ENCODE measurements around the gene MACROD2.

MACROD2 gene

GRCh38 chr20:15814911-15815310 is 1819.6 kb downstream of the MACROD2 start:
- no peak for TF ChIP-seq CTCF (IDR thresholded peaks at IDR 0.05; ENCODE audit: control insufficient read depth, insufficient read depth, low read depth, low read length, missing control alignments)
- no peak overlapping the region for H3K4me3 ChIP-seq (ENCODE audit: control insufficient read depth, low read depth, low read length)
- no peak for DNase-seq (ENCODE audit: low read depth)

- H3K4me3 ChIP-seq (ENCODE audit: control insufficient read depth, low read depth, low read length) = no peak overlapping the region
- TF ChIP-seq CTCF (IDR thresholded peaks at IDR 0.05; ENCODE audit: control insufficient read depth, insufficient read depth, low read depth, low read length, missing control alignments) = no peak
- no peak for DNase-seq (ENCODE audit: low read depth)
Measured at GRCh38 chr20:15817351-15817750, 1822.0 kb downstream of the MACROD2 start.

GRCh38 chr20:15818651-15819071 is 1823.3 kb downstream of the MACROD2 start:
- no peak overlapping the region for H3K4me3 ChIP-seq (ENCODE audit: control insufficient read depth, low read depth, low read length)
- no peak for DNase-seq (ENCODE audit: low read depth)
- no peak for TF ChIP-seq CTCF (IDR thresholded peaks at IDR 0.05; ENCODE audit: control insufficient read depth, insufficient read depth, low read depth, low read length, missing control alignments)

GRCh38 chr20:15823718-15824117 is 1828.4 kb downstream of the MACROD2 start:
- no peak for DNase-seq (ENCODE audit: low read depth)
- no peak overlapping the region for H3K4me3 ChIP-seq (ENCODE audit: control insufficient read depth, low read depth, low read length)
- no peak for TF ChIP-seq CTCF (IDR thresholded peaks at IDR 0.05; ENCODE audit: control insufficient read depth, insufficient read depth, low read depth, low read length, missing control alignments)

GRCh38 chr20:15827628-15828027 is 1832.3 kb downstream of the MACROD2 start:
- DNase-seq (ENCODE audit: low read depth) = no peak
- H3K4me3 ChIP-seq (ENCODE audit: control insufficient read depth, low read depth, low read length) = no peak overlapping the region
- TF ChIP-seq CTCF (IDR thresholded peaks at IDR 0.05; ENCODE audit: control insufficient read depth, insufficient read depth, low read depth, low read length, missing control alignments) = no peak

GRCh38 chr20:15831201-15831600 is 1835.9 kb downstream of the MACROD2 start:
- H3K4me3 ChIP-seq (ENCODE audit: control insufficient read depth, low read depth, low read length) = no peak overlapping the region
- no peak for DNase-seq (ENCODE audit: low read depth)
- no peak for TF ChIP-seq CTCF (IDR thresholded peaks at IDR 0.05; ENCODE audit: control insufficient read depth, insufficient read depth, low read depth, low read length, missing control alignments)

- DNase-seq (ENCODE audit: low read depth) = no peak
- no peak for TF ChIP-seq CTCF (IDR thresholded peaks at IDR 0.05; ENCODE audit: control insufficient read depth, insufficient read depth, low read depth, low read length, missing control alignments)
- no peak overlapping the region for H3K4me3 ChIP-seq (ENCODE audit: control insufficient read depth, low read depth, low read length)
Measured at GRCh38 chr20:15832512-15832911, 1837.2 kb downstream of the MACROD2 start.
